Measurements from ENCODE around the gene ARL2BP. TPM values are rescaled to one million over a fixed set of nuclear protein-coding genes. Genes with fewer than 3 reads are reported as not detected.
A peak's percentile ranks its signal among the peaks of the same experiment; 100 is the strongest.

Gene ARL2BP
- total RNA-seq, 1 donor from 2014 or later = 71.3 TPM

DNA sequence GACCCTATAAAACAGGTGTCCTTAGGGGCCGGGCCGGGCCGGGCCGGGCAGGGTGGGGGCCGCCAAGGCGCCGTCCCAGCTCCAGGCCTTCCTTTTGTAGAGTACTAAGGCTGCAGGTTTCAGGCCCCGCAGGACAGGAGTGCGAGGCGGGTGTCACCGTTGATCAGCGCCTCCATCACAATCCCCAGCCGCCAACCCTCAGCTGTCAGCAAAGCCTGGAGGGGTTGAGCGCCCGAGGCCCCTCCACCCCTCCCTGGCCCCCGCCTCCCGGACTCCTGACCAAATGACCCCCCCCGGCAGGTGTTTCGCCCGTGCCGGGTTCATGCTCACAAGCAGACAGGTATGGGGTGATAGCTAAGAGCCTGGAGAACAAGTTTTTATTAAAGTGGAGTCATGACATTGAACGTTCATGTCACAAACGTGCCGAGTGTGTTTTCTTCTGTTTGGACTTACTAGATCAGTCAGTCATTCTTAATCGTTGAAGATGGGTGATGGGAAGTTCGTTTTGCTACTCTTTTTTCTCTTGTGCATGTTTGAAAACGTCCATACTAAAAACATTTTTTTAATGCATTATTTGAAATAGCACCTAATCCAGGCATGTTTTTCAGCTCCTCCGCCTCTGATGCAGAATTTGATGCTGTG, 534 bp downstream of the ARL2BP start:
- FAIRE-seq (no peak), DNase-seq (ENCODE audit: low read depth) (no peak)
- TF ChIP-seq, protein P1, sequence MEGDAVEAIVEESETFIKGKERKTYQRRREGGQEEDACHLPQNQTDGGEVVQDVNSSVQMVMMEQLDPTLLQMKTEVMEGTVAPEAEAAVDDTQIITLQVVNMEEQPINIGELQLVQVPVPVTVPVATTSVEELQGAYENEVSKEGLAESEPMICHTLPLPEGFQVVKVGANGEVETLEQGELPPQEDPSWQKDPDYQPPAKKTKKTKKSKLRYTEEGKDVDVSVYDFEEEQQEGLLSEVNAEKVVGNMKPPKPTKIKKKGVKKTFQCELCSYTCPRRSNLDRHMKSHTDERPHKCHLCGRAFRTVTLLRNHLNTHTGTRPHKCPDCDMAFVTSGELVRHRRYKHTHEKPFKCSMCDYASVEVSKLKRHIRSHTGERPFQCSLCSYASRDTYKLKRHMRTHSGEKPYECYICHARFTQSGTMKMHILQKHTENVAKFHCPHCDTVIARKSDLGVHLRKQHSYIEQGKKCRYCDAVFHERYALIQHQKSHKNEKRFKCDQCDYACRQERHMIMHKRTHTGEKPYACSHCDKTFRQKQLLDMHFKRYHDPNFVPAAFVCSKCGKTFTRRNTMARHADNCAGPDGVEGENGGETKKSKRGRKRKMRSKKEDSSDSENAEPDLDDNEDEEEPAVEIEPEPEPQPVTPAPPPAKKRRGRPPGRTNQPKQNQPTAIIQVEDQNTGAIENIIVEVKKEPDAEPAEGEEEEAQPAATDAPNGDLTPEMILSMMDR (IDR thresholded peaks at IDR 0.05; ENCODE audit: insufficient read depth, low read length, severe bottlenecking) = no peak
- Histone ChIP-seq H3K36me3 (ENCODE audit: control insufficient read depth, insufficient read depth, low read length) (peaks cover 9% of the 10 kb centered on the region), H3K4me3 (ENCODE audit: low read depth, low read length) (peak overlapping the region; percentile 78), H3K27me3 (ENCODE audit: control insufficient read depth, insufficient read depth, low read length) (no peaks in the 10 kb centered on the region)

DNA sequence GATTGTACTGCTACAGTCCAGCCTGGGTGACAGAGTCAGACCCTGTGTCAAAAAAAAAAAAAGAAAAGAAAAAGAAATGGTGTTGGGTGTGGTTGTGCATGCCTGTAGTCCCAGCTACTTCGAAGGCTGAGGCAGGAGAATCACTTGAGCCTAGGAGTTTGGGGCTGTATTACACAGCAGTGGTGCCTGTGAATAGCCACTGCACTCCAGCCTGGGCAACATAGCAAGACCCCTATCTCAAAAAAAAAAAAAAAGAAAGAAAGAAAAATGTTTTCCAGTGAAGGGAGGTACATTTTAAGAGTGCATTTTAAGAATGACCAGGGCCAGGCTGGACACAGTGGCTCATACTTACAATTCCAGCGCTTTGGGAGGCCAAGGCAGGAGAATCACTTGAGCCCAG, 6.3 kb downstream of the ARL2BP start:
- peaks cover 15% of the 10 kb centered on the region for H3K36me3 ChIP-seq (ENCODE audit: control insufficient read depth, insufficient read depth, low read length)

DNA sequence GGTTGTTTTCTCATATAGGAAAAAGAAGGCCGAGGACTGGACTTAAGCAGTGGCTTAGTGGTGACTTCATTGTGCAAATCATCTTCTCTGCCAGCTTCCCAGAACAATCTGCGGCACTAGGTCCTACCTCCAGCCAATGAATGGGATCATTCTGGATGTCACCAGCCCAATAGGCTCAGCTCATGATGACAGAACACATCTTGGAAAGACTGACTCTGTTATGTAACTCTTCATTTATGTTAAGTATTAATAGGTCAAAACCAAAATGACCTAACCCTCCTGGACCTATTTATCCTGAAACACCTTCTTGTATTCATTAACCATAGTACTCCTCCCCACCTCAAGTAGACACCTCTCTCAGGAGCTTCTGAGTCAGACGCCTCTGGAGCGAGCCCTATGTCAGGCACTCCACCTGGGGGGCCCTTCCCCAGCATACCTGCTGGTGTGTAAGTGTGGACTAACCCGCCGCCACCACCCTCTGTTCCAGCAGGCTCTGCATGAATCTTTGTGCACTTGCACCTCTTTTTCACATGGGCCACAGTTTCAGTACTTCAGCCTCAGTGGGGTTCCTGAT, 7.2 kb downstream of the ARL2BP start:
- Histone ChIP-seq H3K36me3 (ENCODE audit: control insufficient read depth, insufficient read depth, low read length) (peaks cover 15% of the 10 kb centered on the region), H3K27me3 (ENCODE audit: control insufficient read depth, insufficient read depth, low read length) (no peaks in the 10 kb centered on the region), H3K4me3 (ENCODE audit: low read depth, low read length) (no peak overlapping the region)
- FAIRE-seq = no peak
- TF ChIP-seq, protein P1 (IDR thresholded peaks at IDR 0.05; ENCODE audit: insufficient read depth, low read length, severe bottlenecking) = no peak
- DNase-seq (ENCODE audit: low read depth) = no peak

More for the DNA sequence above, 6.3 kb downstream of the ARL2BP start:
- TF ChIP-seq, protein P1 (IDR thresholded peaks at IDR 0.05; ENCODE audit: insufficient read depth, low read length, severe bottlenecking) = no peak
- Histone ChIP-seq H3K4me3 (ENCODE audit: low read depth, low read length) (no peak overlapping the region), H3K27me3 (ENCODE audit: control insufficient read depth, insufficient read depth, low read length) (no peaks in the 10 kb centered on the region)
- no peak for DNase-seq (ENCODE audit: low read depth)
- no peak for FAIRE-seq

DNA sequence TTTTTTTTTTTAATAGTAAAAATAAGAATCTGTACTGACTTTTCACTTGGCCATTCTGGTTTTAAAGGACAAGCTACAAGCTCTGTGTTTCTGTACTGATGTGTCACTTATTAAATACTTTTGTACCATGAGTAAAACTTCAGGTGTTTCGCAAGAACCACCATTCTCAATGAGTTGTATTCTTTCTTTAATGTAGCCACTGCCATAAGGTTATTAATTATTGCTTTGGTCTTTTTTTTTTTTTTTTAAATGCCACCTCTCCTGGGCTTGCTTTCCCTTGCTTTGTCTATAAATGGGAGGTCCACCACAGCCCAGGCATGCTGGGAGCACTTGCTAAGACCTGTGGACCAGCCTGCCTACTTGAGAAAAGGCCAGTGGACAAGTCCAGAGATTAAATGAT, 8.4 kb downstream of the ARL2BP start:
- Histone ChIP-seq H3K36me3 (ENCODE audit: control insufficient read depth, insufficient read depth, low read length) (peaks cover 15% of the 10 kb centered on the region), H3K4me3 (ENCODE audit: low read depth, low read length) (no peak overlapping the region), H3K27me3 (ENCODE audit: control insufficient read depth, insufficient read depth, low read length) (no peaks in the 10 kb centered on the region)
- FAIRE-seq (no peak), DNase-seq (ENCODE audit: low read depth) (peak; percentile 70)
- TF ChIP-seq, protein P1 (IDR thresholded peaks at IDR 0.05; ENCODE audit: insufficient read depth, low read length, severe bottlenecking) = no peak

DNA sequence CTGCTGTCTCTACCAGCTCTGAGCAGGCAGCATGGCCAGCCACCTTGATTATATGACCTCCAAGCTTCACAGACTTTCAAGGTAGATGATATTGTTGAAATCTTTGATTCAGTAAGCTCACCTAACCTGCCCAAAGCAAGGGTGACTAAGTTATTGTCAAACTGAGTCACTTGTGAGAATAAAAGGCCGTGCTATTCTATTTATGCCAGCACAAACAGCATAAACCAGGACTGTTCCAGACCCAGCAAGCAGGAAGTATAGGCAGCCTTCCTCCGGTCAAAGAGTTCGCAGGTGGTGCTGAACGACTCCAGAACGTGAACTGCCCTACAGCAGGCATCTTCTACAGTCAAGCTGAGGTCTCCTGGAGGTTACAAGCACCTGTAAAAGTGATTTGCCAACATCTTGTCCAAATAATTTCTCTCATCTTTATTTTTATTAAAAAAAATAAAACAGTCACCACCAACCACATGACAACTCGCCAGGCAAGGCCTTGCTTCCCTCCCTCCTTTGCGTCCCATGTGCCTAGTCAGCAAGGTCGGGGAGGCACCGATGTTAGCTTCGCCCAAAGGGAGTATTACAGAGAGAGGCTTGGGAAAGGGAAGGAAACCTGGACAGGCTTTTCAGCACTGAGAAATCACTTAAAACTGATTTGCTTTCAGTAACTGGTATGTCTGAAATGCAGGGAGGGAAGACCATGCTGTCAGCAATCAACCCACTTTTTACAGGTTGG, 10.8 kb downstream of the ARL2BP start:
- FAIRE-seq = no peak
- Histone ChIP-seq H3K4me3 (ENCODE audit: low read depth, low read length) (no peak overlapping the region), H3K27me3 (ENCODE audit: control insufficient read depth, insufficient read depth, low read length) (no peaks in the 10 kb centered on the region), H3K36me3 (ENCODE audit: control insufficient read depth, insufficient read depth, low read length) (peaks cover 6% of the 10 kb centered on the region)
- DNase-seq (ENCODE audit: low read depth) = peak; percentile 92
- TF ChIP-seq, protein P1 (IDR thresholded peaks at IDR 0.05; ENCODE audit: insufficient read depth, low read length, severe bottlenecking) = no peak
